GM10847 (cell line): ENCODE data around the gene SLC25A14.
A peak's percentile ranks its signal among the peaks of the same experiment; 100 is the strongest.

Experiments
- POLR2A ChIP-seq: IDR thresholded peaks from 2 replicates; pipeline ENCODE4 v1.6.1; 2011; ENCODE audit not compliant: insufficient read length; ENCODE audit errors: extremely low read depth

The SLC25A14 gene, protein sequence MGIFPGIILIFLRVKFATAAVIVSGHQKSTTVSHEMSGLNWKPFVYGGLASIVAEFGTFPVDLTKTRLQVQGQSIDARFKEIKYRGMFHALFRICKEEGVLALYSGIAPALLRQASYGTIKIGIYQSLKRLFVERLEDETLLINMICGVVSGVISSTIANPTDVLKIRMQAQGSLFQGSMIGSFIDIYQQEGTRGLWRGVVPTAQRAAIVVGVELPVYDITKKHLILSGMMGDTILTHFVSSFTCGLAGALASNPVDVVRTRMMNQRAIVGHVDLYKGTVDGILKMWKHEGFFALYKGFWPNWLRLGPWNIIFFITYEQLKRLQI

DNA sequence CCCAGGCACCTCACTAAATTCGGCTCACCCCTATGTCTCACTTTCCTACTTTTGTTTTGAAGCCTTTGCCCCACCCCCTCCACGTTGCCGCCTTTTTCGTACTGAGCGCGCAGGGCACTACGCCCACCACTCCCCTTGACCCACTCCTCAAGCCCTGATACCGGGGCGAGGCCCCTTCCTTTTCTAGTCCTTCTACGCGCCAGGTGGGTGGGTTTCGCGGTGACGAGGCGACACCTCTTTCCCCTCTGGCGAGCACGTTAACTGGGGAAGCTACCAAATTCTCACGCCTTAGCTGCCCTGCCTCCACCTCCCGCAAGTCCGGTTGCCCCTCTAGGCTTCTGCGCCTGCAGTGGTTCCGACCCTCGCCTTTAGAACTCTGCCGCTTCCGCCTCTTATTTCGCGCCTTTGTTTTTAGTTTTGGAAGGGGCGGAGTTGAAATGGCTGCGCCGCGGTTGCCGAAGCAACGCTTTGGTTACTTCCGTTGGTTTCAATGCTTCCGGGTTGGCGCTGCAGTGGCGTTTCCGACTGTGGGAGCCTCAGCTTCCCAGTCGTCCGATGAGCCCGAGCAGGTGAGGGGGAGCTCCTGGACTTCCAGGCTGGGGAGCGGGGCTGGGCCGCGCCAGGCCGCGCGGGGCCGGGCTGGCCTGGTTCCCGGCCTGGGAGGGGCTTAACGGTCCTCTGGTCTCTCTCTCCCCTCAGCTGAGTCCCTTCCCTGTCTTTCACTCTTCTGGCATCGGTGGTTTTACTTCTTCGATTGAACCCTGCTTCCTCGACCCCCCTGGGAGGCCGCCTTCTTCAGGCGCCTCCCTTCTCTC lies at the start of gene SLC25A14:
SLC25A14 (plus strand) TSS at position 512 of the 815 bp plus-strand sequence. CDS start 360 bp downstream, outside the sequence.
- TF ChIP-seq POLR2A: peak; percentile 52

DNA sequence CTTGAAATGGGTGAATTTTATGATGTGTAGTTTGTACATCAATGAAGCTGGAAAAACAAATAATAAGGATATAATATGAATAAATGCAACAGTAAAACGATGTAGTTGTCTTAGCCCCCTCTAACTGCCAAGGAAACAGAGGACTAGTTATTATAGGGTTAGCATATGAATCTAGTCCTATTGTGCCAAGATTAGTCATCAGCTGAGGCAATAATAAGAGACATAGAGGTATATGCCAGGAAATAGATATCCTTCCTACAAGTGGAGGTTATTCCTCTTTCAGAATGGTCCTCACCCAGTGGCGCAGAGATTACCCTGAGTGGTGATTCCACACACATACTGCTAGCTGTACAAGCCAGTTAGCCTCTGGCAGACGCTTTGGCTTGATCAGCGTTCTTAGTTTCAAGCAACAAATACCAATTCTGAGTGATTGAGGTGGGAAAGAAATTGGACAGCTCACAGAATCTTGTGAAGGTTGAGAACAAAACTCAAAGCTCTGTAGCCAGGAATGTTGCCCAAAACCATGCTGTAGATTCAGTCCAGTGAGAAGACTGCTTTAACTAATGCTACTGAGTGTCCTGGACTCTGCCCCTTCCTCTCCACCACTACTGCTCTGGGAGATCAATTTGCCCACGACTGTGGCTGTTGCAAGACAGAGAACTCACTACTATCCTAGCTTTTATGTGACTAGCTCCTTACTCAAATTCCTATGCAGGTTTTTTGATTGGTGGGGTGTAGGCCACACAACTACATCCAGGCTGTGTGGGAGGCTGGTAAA lies 44.0 kb upstream of the SLC25A14 start:
- no peak for TF ChIP-seq POLR2A

DNA sequence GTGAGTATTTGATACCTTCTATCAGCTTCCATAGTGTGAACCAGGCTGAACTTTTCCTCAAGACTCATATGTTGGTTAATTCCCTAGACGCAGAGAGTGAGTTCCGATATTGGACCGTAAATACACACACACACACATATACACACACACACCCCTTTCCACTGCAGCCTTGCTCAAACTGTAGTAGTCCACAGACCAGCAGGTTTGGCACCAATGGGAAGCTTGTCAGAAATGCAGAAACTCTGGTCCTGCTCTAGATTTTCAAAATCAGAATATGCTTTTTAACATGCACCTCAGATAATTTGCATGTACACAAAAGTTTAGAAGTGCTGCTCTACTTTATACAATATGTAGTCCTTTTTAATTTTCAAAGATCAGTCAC lies 43.4 kb upstream of the SLC25A14 start:
- no peak for TF ChIP-seq POLR2A

DNA sequence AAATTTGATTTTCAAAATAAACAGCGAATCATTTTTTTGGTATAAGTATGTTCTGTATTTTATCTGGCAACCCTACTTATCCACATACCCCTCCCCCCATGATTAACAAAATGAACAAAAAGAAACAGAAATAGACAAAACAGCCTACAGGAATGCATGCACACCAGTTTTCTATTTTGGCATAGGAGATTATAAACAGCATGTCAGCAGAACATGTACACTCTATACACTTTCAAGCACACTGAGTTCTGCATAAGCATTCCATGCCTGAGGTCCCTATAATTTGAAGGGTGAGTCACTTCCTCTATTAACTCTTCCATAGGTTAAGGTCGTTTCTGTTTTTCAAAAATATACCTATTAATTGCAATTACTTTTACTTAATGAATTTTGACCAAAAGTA lies 43.0 kb upstream of the SLC25A14 start:
- no peak for TF ChIP-seq POLR2A

DNA sequence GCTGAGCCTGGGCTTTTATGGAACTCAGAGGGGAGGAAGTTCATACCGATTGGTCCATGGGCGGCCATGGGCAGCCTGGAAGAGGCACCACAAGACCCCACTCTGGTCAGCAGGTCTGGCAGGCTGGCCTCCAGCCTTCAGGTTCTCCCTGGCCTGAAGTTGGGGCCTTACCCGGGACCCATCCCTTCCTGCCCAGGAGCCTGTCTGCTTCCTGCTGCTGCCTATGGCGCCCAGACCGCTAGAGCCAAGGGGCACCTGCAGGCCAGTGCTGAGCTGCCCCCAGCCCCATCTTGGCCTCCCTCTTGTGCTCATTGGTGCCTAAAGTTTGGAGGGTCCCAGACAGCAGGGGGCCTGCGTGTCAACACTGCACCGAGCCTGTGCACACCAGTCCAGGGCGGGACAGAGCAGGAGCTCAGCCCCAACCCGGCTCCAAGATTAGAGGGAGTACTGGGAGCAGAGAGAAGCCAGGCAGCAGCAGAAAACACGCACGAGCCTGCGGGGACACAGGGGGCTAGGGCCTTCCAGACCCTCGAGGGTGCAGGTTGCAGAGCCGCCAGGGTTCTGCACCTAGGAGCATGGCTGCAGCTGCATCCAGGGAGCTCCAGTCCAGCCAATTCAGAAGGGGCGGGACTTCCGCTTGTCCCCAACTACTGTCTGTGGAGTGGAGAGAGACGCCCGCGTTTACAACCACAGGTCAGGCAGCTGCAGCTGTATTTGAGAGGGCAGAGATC lies 40.3 kb upstream of the SLC25A14 start:
- TF ChIP-seq POLR2A: no peak

DNA sequence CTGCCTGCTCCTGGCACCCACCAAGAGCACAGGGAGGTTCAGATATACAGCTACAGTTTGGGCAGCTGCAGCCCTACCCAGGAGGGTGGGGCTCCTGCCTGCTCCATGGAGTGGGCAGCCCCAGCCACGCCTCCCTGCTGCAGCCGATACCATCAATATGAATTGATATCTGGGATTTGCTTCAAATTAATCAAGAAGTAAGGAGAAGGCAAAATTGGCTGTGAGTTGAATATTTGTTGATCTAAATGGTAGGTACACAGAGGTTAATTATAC lies 39.8 kb upstream of the SLC25A14 start:
- no peak for TF ChIP-seq POLR2A

DNA sequence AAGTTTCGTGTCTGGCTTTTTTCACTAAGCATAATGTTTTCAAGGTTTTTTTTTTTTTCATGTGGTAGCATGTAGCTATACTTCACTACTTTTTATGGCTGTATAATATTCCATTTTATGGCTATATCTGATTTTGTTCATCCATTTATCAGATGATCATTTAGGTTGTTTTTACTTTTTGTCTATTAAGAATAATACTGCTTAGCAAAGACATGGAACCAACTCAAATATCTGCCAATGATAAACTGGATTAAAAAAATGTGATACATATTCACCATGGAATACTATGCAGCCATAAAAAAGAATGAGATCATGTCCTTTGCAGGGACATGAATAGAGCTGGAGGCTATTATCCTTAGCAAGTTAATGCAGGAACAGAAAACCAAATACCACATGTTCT lies 38.3 kb upstream of the SLC25A14 start:
- TF ChIP-seq POLR2A: no peak

DNA sequence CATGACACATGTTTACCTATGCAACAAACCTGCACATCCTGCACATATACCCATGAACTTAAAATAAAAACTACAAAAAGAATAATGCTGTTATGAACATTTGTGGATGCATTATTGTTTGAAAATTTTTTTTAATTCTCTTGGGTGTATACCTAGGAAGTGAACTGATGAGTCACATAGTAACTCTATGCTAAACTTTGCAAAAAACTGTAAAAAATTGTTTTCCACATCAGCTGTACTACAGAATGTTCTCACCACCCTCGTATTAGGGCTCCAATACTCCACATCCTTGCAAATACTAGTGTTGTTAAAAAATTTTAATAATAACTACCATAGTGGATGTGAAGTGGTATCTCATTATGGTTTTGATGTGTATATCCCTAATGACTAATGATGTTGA lies 37.7 kb upstream of the SLC25A14 start:
- TF ChIP-seq POLR2A: no peak

DNA sequence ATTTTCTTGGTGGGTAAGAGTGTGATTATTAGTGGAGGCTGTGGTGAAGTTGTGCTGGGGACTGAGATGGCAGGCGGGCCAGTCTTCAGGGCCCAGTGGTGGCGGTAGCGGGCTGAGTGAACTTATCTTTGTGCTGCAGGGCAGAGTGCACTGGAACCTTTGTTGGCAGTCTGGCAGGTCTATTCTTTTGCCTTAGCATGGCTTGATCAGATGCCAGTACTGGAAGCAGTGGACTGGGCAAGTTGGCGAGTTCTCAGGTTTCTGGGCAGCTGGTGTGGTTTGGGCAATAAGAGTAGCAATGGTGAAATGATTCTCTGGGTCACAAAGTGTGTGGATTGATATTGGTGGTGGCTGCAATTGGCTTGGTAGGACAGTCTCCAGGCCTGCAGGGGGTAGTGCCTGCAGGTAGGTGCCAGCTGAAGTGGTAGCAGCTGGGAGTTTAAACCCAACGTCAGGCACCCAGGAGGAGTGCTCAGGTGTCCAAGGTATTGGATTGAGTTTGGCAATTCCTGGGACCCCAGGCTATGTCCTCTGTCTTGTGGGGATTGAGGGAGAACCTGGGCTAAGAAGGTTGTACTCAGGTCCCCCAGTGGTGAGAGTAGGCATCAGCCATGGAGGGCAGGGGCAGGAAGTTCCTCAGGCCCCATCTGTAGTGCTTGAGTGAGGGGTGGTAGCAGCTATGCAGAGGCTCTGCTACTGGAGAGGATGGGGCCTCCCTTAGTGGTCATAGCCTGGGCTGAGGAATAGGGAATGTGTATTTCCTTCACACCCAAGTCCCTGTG lies 34.9 kb upstream of the SLC25A14 start:
- TF ChIP-seq POLR2A: no peak

DNA sequence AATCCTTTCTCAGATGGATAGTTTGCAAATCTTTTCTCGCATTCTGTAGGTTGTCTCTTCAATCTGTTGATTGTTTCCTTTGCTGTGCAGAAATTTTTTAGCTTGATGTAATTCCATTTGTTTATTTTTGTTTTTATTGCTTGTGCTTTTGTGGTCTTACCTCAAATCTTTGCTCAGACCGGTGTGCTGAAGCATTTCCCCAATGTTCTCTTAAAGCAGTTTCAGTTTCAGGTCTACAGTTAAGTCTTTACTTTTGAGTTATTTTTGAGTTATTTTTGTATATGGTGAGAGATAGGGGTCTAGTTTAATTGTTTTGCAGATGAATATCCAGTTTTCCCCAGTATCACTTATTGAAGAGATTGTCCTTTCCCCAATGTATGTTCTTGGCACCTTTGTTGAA lies 18.2 kb upstream of the SLC25A14 start:
- no peak for TF ChIP-seq POLR2A

DNA sequence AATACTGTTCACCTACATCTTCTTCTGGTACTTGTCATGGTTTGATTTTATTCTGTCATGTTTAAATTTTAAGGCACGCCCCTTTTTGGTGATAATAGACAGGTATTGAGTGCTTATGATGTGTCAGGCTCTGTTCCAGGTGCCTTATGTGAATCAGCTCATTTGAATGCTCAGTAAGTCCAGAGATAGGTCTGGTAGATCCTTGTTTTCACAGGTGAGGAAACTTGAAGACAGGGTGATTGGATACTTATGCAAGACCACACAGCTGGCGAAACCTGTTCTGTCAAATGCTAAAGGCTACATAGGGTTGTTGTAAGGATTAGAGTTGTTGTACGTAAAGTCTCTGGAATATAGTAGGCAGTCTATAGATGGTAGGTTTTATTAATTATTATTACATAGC lies 9.6 kb upstream of the SLC25A14 start:
- no peak for TF ChIP-seq POLR2A

DNA sequence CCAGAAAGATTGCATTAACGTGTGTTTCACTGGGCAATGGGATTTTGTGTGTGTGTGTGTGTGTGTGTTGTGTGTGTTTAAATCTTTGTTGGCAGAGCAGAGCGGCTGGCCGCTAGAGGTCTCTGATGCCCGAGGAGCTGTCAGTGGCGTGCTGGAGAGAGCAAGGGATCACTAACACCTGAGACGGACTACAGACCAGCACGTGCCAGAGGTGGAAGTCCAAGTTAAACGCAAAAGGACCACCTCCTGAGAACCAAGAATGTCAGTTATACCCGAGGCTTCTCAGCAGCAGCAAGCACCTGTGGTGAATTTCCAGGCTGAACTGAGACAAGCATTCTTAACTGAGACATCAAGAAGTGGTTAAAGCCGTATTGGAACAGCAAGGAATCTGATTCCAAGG lies 9.0 kb upstream of the SLC25A14 start:
- no peak for TF ChIP-seq POLR2A

DNA sequence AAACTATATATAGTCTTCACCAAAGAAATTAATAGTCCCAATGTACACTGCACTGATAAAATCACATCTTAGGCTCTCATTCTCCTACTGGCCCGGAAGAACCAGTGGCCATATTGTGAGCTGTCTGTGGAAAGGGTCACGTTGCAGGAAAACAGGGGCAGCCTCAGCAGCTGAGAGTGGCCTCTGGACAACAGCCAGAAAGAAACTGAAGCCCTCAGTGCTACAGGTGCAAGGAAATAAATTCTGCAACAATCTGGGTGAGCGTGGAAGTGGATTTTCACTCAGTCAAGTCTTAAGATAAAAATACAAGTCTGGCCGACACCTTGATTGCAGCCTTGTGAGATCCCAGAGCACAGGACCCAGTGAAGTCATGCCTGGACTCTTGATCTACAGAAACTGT lies 3.2 kb upstream of the SLC25A14 start:
- no peak for TF ChIP-seq POLR2A

DNA sequence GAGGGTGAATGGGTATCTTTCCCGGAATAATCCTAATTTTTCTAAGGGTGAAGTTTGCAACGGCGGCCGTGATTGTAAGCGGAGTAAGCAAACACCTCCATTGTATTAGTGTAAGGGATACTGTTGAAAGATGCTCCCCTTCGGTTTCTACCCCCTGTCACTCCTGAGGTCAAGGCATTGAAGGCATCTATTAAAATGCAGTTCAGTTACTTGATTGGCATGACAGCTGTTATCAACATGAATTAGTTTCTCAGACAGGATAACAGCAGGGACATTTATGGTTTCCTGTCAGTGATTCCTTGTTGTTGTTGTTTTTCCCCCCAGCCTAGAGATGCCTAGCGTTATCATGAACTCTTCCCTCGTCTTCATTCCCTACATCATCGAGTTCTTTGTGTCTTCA lies 552 bp downstream of the SLC25A14 start:
- no peak for TF ChIP-seq POLR2A

DNA sequence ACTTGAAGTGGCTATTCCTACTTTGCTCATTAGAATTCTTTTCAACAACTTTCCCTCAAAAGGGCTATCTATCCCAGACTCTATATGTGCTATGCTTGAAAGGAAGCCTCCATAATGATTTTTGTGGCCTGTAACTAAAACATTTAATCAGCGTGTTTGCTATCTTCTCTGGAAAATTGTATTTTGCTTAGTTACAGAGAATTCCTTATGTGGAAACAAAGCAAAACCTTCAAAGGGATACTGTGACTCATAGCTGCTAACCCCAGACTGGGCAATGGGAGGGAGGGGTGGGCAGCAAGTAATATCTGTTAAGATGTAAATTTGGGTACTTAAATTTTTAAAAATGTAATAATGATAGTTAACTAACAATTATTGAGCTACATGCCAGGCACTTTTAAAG lies 3.7 kb downstream of the SLC25A14 start:
- TF ChIP-seq POLR2A: no peak
